K562 (cell line): ENCODE results near the gene NDUFS8. TPM values are rescaled to one million over a fixed set of nuclear protein-coding genes. Genes with fewer than 3 reads are reported as not detected.

Experiments
- ATAC-seq: fragments of 200-7000 bp; cut with Tn5 transposase; 3 replicates; pipeline ENCODE4 v1.9.1; 2020; ENCODE audit warnings: moderate library complexity
- BruUV-seq: library from RNA; stranded (reverse); fragments of 400-500 nt; replicated peaks from 2 replicates; lab custom pipeline; 2021; lab: Mats Ljungman, UMichigan
- CTCF ChIA-PET: fragments of 300-600 bp; formaldehyde crosslinking; extraction: SDS; loops from one replicate; lab custom pipeline; 2021; ENCODE audit warnings: low intra/inter-chr PET ratio; lab: Yijun Ruan, JAX
- POLR2A ChIA-PET: fragments of 300-600, 350-650 bp; sonication (Branson Sonifier 250); formaldehyde crosslinking; extraction: SDS; loops from one replicate; lab custom pipeline; 2021; ENCODE audit warnings: antibody characterized with exemption, inconsistent platforms; lab: Yijun Ruan, JAX
- DNase-seq, 4 experiments: peaks; one replicate each; pipeline versions ENCODE4 v3.0.0 to v3.0.0-alpha.2; 2011 to 2018; ENCODE audit warnings: low spot score in 3 of 4, mixed read lengths in 3 of 4; ENCODE audit errors: extremely low read depth in 1 of 4
- FAIRE-seq: peaks from 2 replicates; lab custom pipeline; 2011; peaks lifted over from hg19 to GRCh38; lab: Jason Lieb, UNC
- H2AFZ ChIP-seq: 2 replicates; pipeline ENCODE4 v1.6.0; 2011; ENCODE audit warnings: low read depth, low read length, control low read depth, inconsistent platforms
- H3K27ac ChIP-seq: fragments of 200-600 bp; 3 replicates; pipeline ENCODE4 v1.8.0; 2011; ENCODE audit warnings: low read depth, mild to moderate bottlenecking, control low read depth, inconsistent platforms, low read length, moderate library complexity, mixed read lengths; ENCODE audit errors: extremely low read depth
- H3K27me3 ChIP-seq, 2 experiments: fragments of 300-600 bp in 1 of 2; 2 replicates in 1 of 2; 3 replicates in 1 of 2; pipeline versions ENCODE4 v1.6.0 to v1.8.0; 2011; ENCODE audit warnings: inconsistent platforms in 2 of 2, low read length in 2 of 2, mild to moderate bottlenecking in 1 of 2, mixed read lengths in 1 of 2, moderate library complexity in 1 of 2; ENCODE audit not compliant: control insufficient read depth in 2 of 2, insufficient read depth in 2 of 2
- H3K36me3 ChIP-seq: fragments of 300-600 bp; 3 replicates; pipeline ENCODE4 v1.8.0; 2011; ENCODE audit warnings: mild to moderate bottlenecking, low read length, inconsistent platforms; ENCODE audit not compliant: control insufficient read depth, insufficient read depth
- H3K4me1 ChIP-seq, 2 experiments: fragments of 200-600 bp in 1 of 2; replicated peaks in 1 of 2; 2 replicates in 1 of 2; 3 replicates in 1 of 2; pipeline versions ENCODE4 v1.5.1 to v1.8.0; 2011; ENCODE audit warnings: inconsistent platforms in 2 of 2, low read length in 2 of 2, mild to moderate bottlenecking in 1 of 2, mixed read lengths in 1 of 2, moderate library complexity in 1 of 2; ENCODE audit not compliant: control insufficient read depth in 2 of 2, insufficient read depth in 2 of 2
- H3K4me2 ChIP-seq: 2 replicates; pipeline ENCODE4 v1.6.1; 2011; ENCODE audit warnings: low read length, control low read depth, inconsistent platforms, mixed read lengths; ENCODE audit not compliant: insufficient read depth
- H3K4me3 ChIP-seq: fragments of 200-600 bp; sonication (generic), shearing (Covaris generic); 2 replicates; pipeline ENCODE4 v1.5.1; 2016; ENCODE audit warnings: control low read depth, inconsistent platforms
- H3K79me2 ChIP-seq: fragments of 200-600 bp; 3 replicates; pipeline ENCODE4 v1.8.0; 2011; ENCODE audit warnings: low read length, inconsistent platforms; ENCODE audit not compliant: control insufficient read depth, insufficient read depth
- H3K9ac ChIP-seq, 2 experiments: 2 replicates each; pipeline versions ENCODE4 v1.6.0 to v1.6.1; 2011; ENCODE audit warnings: low read depth in 2 of 2, low read length in 2 of 2, control low read depth in 1 of 2, inconsistent platforms in 1 of 2, mild to moderate bottlenecking in 1 of 2, mixed read lengths in 1 of 2; ENCODE audit not compliant: insufficient read depth in 1 of 2
- H3K9me1 ChIP-seq: one replicate; pipeline ENCODE4 v1.6.0; 2011; ENCODE audit warnings: inconsistent platforms, mild to moderate bottlenecking, low read length, moderate library complexity; ENCODE audit not compliant: control insufficient read depth, insufficient read depth
- H3K9me3 ChIP-seq: replicated peaks from 2 replicates; pipeline ENCODE4 v1.5.1; 2011; ENCODE audit warnings: low read depth, low read length, inconsistent platforms; ENCODE audit not compliant: control insufficient read depth, insufficient read depth
- H4K20me1 ChIP-seq: replicated peaks from 2 replicates; pipeline ENCODE4 v1.6.1; 2011; ENCODE audit warnings: low read length, inconsistent platforms, mixed read lengths; ENCODE audit not compliant: control insufficient read depth, insufficient read depth
- GABPB2 ChIP-seq: fragments of 250-450 bp; sonication (Bioruptor Pico); conservative IDR thresholded peaks from 2 replicates; pipeline ENCODE4 v1.5.1; 2021; ENCODE audit warnings: mild to moderate bottlenecking
- GTF3C2 ChIP-seq: IDR thresholded peaks from 3 replicates; pipeline ENCODE4 v1.6.1; 2011; ENCODE audit warnings: borderline replicate concordance, mild to moderate bottlenecking, moderate library complexity; ENCODE audit not compliant: insufficient read length; ENCODE audit errors: extremely low read depth
- HIVEP1 ChIP-seq: fragments of 250-450 bp; sonication (Bioruptor Pico); IDR thresholded peaks from 2 replicates; pipeline ENCODE4 v1.4.0; 2020; ENCODE audit warnings: mild to moderate bottlenecking
- HMG20A ChIP-seq: fragments of 450-650 bp; formaldehyde crosslinking; conservative IDR thresholded peaks from 2 replicates; pipeline ENCODE4 v1.4.0; 2020; ENCODE audit warnings: mild to moderate bottlenecking, mixed read lengths
- IFI16 ChIP-seq: fragments of 250-450 bp; sonication (Bioruptor Pico); IDR thresholded peaks from 2 replicates; pipeline ENCODE4 v2.1.2; 2022; ENCODE audit warnings: mild to moderate bottlenecking, inconsistent platforms
- MTA2 ChIP-seq: fragments of 450-650 bp; IDR thresholded peaks from 2 replicates; pipeline ENCODE4 v1.6.1; 2016; ENCODE audit warnings: low read depth
- RBBP5 ChIP-seq: fragments of 200-600 bp; sonication (generic); IDR thresholded peaks from 2 replicates; pipeline ENCODE4 v1.6.1; 2012; ENCODE audit warnings: borderline replicate concordance, mild to moderate bottlenecking, low read length, control low read depth, inconsistent platforms; ENCODE audit not compliant: insufficient read depth, poor library complexity, severe bottlenecking
- RREB1 ChIP-seq: fragments of 250-450 bp; sonication (Bioruptor Pico); IDR thresholded peaks from 2 replicates; pipeline ENCODE4 v1.4.0; 2020
- SMAD2 ChIP-seq: fragments of 150-350 bp; IDR thresholded peaks from 2 replicates; pipeline ENCODE4 v1.6.1; 2014; ENCODE audit warnings: low read depth, mild to moderate bottlenecking, low read length
- TARDBP ChIP-seq: fragments of 450-650 bp; IDR thresholded peaks from 2 replicates; pipeline ENCODE4 v1.6.1; 2016
- ZFX ChIP-seq: sonication (generic); formaldehyde crosslinking; IDR thresholded peaks from 2 replicates; pipeline ENCODE4 v1.8.0; 2022; ENCODE audit warnings: mild to moderate bottlenecking, missing genetic modification reagents, moderate library complexity
- WGBS: fragments of 100-300 bp; shearing (Covaris generic); methylation state at CpG from one replicate; pipeline ENCODE4 v1.1.6; 2016; ENCODE audit warnings: low coverage, mixed read lengths; ENCODE audit not compliant: insufficient coverage; ENCODE audit errors: missing lambda C conversion rate; 5-methylcytosine and 5-hydroxymethylcytosine counted together
- in situ Hi-C: fragments of 300-500 bp; cut with MboI; formaldehyde crosslinking; loops from 4 replicates; pipeline ENCODE4 v1.15.0; 2018; ENCODE audit warnings: inconsistent platforms, mixed read lengths
- intact Hi-C: fragments of 100-400 bp; cut with micrococcal nuclease; formaldehyde crosslinking; loops from 2 replicates; pipeline ENCODE4 v1.14.2; 2022
- polyA plus RNA-seq, 8 experiments: library from polyadenylated mRNA; depleted of rRNA in 4 of 8; stranded (reverse) in 5 of 8; unstranded in 3 of 8; fragments of >200 nt; fragmentation: Nextera tagmentation in 2 of 8; fragmentation: Illumina TruSeq in 1 of 8; extraction: Ambion mirVana in 2 of 8; extraction: Trizol in 1 of 8; gene quantifications; 2 replicates each; pipeline versions ENCODE4 v1.2.1 to v1.2.3, GENCODE V29; 2011 to 2014; ENCODE audit warnings: inconsistent platforms in 1 of 8, missing spikeins in 1 of 8
- total RNA-seq, 7 experiments: library from RNA; depleted of rRNA in 6 of 7; stranded (reverse); fragments of >200 nt in 6 of 7; fragmentation: Illumina TruSeq in 2 of 7; extraction: Trizol in 2 of 7; gene quantifications; 2 replicates each; pipeline versions ENCODE4 v1.2.1 to v1.2.3, GENCODE V29; 2011 to 2021; ENCODE audit warnings: low replicate concordance in 1 of 7

The NDUFS8 gene
- total and polyA plus RNA-seq, 9 of the 15 experiments (the other 6 are each of a cell fraction or from before 2014, with no cell fraction given), result 36.5 to 351 (median 101) TPM

DNA sequence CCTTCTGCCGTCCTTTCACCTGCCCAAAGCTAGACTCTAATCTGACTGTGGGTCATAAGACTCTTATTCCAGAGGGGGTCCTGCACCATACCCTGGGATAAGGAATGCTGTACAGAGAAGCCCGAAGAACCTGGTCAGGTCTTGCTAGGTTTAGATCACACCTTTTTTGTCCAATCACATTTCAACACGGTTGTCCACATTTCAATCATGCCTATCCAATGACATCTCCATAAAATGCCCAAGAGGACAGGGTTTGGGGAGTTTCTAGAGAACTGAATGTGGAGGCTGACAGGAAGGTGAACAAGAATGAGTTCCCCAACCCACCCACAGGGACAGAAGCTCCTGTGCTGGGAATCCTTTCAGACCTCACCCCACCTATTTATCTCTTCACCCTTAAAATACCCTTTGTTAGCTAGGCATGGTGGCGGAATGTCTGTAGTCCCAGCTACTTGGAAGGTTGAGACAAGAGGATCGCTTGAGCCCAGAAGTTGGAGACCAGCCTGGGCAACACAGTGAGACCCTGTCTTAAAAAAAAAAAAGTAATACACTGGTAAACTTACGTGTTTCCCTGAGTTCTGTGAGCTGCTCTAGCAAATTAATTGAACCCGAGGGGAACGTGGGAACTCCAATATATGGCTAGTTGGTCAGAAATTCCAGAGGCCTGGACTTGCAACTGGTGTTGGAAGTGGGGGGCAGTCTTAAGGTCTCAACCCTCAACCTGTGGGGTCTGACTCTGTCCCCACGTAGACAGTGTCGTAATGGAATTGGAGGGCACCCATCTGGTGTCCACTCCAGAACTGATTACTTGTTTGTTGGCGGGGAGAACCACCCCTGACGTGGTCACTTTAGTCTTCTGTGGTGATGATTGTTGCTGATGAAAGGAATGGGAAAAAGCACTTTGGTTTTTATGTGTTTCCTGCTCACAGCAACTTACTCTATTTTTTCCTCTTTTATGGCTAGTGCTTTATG lies 26.1 kb downstream of the NDUFS8 start:
- no TSS peak for BruUV-seq
- TF ChIP-seq HMG20A (CRISPR knock-in tag) (no peak), RREB1 (no peak), TARDBP (no peak), RBBP5 (no peak), HIVEP1 (CRISPR knock-in tag) (no peak), ZFX (CRISPR knock-in tag) (no peak), IFI16 (CRISPR knock-in tag) (no peak), GABPB2 (no peak), SMAD2 (no peak), MTA2 (no peak), GTF3C2 (no peak)

More for the DNA sequence above, 26.1 kb downstream of the NDUFS8 start:
- Histone ChIP-seq H3K4me1 (peaks cover 0 to 8% of the 10 kb centered on the region in 2 experiments; a peak in 1 of 5 replicates), H4K20me1 (no peaks in the 10 kb centered on the region; the same call in 1 of the 2 replicates), H3K27ac (no peak overlapping the region), H3K27me3 (no peaks in the 10 kb centered on the region), H3K79me2 (no peaks in the 10 kb centered on the region), H3K9me1 (no peaks in the 10 kb centered on the region), H3K4me2 (no peak overlapping the region), H2AFZ (no peak overlapping the region), H3K9me3 (no peaks in the 10 kb centered on the region), H3K9ac (no peak overlapping the region), H3K36me3 (peaks cover 48% of the 10 kb centered on the region; the same call in 2 of the 3 replicates), H3K4me3 (no peak overlapping the region)
- 85% methylated on average over 12 of the region's 12 CpGs for WGBS
- intact Hi-C loops (no loop called here), in situ Hi-C loops (no loop called here)
- DNase-seq (no peak), ATAC-seq (no peak), FAIRE-seq (no peak)
- POLR2A ChIA-PET, result interaction anchor here (0.6 to 1.0 kb wide), 5 partner anchors 8 to 22 kb away, joined by 3 to 4 read pairs (median 3); no protein-coding TSS in a partner anchor
- CTCF ChIA-PET, result no interaction called here
